ENCODE data around the gene PCDH12.

The PCDH12 gene

GRCh38 chr5:141914797-141915196 lies 43.2 kb downstream of the PCDH12 start:
- Histone ChIP-seq H2BK12ac (ENCODE audit: low read length in 2 of 2) (no peak overlapping the region), H2AK5ac (ENCODE audit: low read length, severe bottlenecking) (no peak overlapping the region), H3K36me3 (ENCODE audit: control insufficient read depth in 1 of 2, insufficient read depth in 2 of 2, low read depth in 1 of 2, low read length in 2 of 2) (no peaks in the 10 kb centered on the region), H3K14ac (ENCODE audit: low read length in 2 of 2) (no peak overlapping the region), H2BK15ac (ENCODE audit: low read depth, poor library complexity, severe bottlenecking) (no peak overlapping the region), H4K91ac (ENCODE audit: low read length) (no peak overlapping the region), H3K4me3 (ENCODE audit: insufficient read depth in 1 of 2, low read depth in 1 of 2, low read length in 2 of 2) (no peak overlapping the region), H3K27me3 (ENCODE audit: control insufficient read depth in 1 of 2, insufficient read depth in 1 of 2, low read length in 2 of 2) (peaks cover 0 to 58% of the 10 kb centered on the region in 2 experiments), H3K79me1 (replicated peaks; ENCODE audit: low read length, poor library complexity, severe bottlenecking) (no peaks in the 10 kb centered on the region), H4K8ac (ENCODE audit: low read length) (no peak overlapping the region), H3K9me3 (ENCODE audit: control insufficient read depth, low read length) (no peaks in the 10 kb centered on the region), H2AFZ (ENCODE audit: low read depth, low read length) (no peak overlapping the region), H3K4ac (ENCODE audit: low read depth in 1 of 2, low read length in 2 of 2) (no peak overlapping the region), H3K27ac (ENCODE audit: low read length, poor library complexity, severe bottlenecking) (no peak overlapping the region), H2BK120ac (ENCODE audit: low read depth, low read length) (no peak overlapping the region), H3K4me2 (ENCODE audit: low read length, poor library complexity, severe bottlenecking) (no peak overlapping the region), H3K23ac (ENCODE audit: low read length in 2 of 2) (no peak overlapping the region), H3K18ac (ENCODE audit: low read depth in 1 of 2, low read length in 2 of 2) (no peak overlapping the region), H3K4me1 (ENCODE audit: control insufficient read depth, insufficient read depth, low read depth, low read length) (peaks cover 9% of the 10 kb centered on the region), H3K9ac (ENCODE audit: low read length) (peak overlapping the region; percentile 74), H2BK5ac (ENCODE audit: low read depth, low read length, poor library complexity, severe bottlenecking) (no peak overlapping the region)
- DNase-seq: no peak
- WGBS: 90% methylated on average over 3 of the region's 3 CpGs

- H3K18ac ChIP-seq (ENCODE audit: low read depth in 1 of 2, low read length in 2 of 2): no peak overlapping the region
- H4K91ac ChIP-seq (ENCODE audit: low read length): peak overlapping the region; percentile 72
- WGBS: 9% methylated on average over 36 of the region's 40 CpGs
- H2BK15ac ChIP-seq (ENCODE audit: low read depth, poor library complexity, severe bottlenecking): no peak overlapping the region
- no peak overlapping the region for H3K4ac ChIP-seq (ENCODE audit: low read depth in 1 of 2, low read length in 2 of 2)
- no peak overlapping the region for H3K23ac ChIP-seq (ENCODE audit: low read length in 2 of 2)
- H3K27ac ChIP-seq (ENCODE audit: low read length, poor library complexity, severe bottlenecking): no peak overlapping the region
- H2BK12ac ChIP-seq (ENCODE audit: low read length in 2 of 2): peak overlapping the region in 1 of 2 experiments; percentile 13
- H3K27me3 ChIP-seq (ENCODE audit: control insufficient read depth in 1 of 2, insufficient read depth in 1 of 2, low read length in 2 of 2): peaks cover 0 to 58% of the 10 kb centered on the region in 2 experiments
- peak overlapping the region; percentile 94 for H3K4me2 ChIP-seq (ENCODE audit: low read length, poor library complexity, severe bottlenecking)
- no peak overlapping the region for H2BK120ac ChIP-seq (ENCODE audit: low read depth, low read length)
- H3K14ac ChIP-seq (ENCODE audit: low read length in 2 of 2): peak overlapping the region in 1 of 2 experiments; percentile 27
- H2AK5ac ChIP-seq (ENCODE audit: low read length, severe bottlenecking): no peak overlapping the region
- H3K36me3 ChIP-seq (ENCODE audit: control insufficient read depth in 1 of 2, insufficient read depth in 2 of 2, low read depth in 1 of 2, low read length in 2 of 2): no peaks in the 10 kb centered on the region
- DNase-seq: peak; percentile 12
- H3K4me1 ChIP-seq (ENCODE audit: control insufficient read depth, insufficient read depth, low read depth, low read length): peaks cover 9% of the 10 kb centered on the region
- peak overlapping the region; percentile 47 for H2AFZ ChIP-seq (ENCODE audit: low read depth, low read length)
- H3K9ac ChIP-seq (ENCODE audit: low read length): peak overlapping the region; percentile 74
- peak overlapping the region; percentile 31 to 70 for H3K4me3 ChIP-seq (ENCODE audit: insufficient read depth in 1 of 2, low read depth in 1 of 2, low read length in 2 of 2)
- H2BK5ac ChIP-seq (ENCODE audit: low read depth, low read length, poor library complexity, severe bottlenecking): no peak overlapping the region
- H4K8ac ChIP-seq (ENCODE audit: low read length): peak overlapping the region; percentile 17
- no peaks in the 10 kb centered on the region for H3K79me1 ChIP-seq (replicated peaks; ENCODE audit: low read length, poor library complexity, severe bottlenecking)
- H3K9me3 ChIP-seq (ENCODE audit: control insufficient read depth, low read length): no peaks in the 10 kb centered on the region
Observed at GRCh38 chr5:141914199-141914743, 43.7 kb downstream of the PCDH12 start.

GRCh38 chr5:141913560-141914198 lies 44.3 kb downstream of the PCDH12 start:
- Histone ChIP-seq H3K27ac (ENCODE audit: low read length, poor library complexity, severe bottlenecking) (no peak overlapping the region), H2BK12ac (ENCODE audit: low read length in 2 of 2) (no peak overlapping the region), H3K36me3 (ENCODE audit: control insufficient read depth in 1 of 2, insufficient read depth in 2 of 2, low read depth in 1 of 2, low read length in 2 of 2) (no peaks in the 10 kb centered on the region), H3K9me3 (ENCODE audit: control insufficient read depth, low read length) (no peaks in the 10 kb centered on the region), H3K18ac (ENCODE audit: low read depth in 1 of 2, low read length in 2 of 2) (no peak overlapping the region), H2BK15ac (ENCODE audit: low read depth, poor library complexity, severe bottlenecking) (no peak overlapping the region), H2AFZ (ENCODE audit: low read depth, low read length) (no peak overlapping the region), H3K79me1 (replicated peaks; ENCODE audit: low read length, poor library complexity, severe bottlenecking) (no peaks in the 10 kb centered on the region), H3K14ac (ENCODE audit: low read length in 2 of 2) (no peak overlapping the region), H4K8ac (ENCODE audit: low read length) (no peak overlapping the region), H3K4me3 (ENCODE audit: insufficient read depth in 1 of 2, low read depth in 1 of 2, low read length in 2 of 2) (peak overlapping the region; percentile 31 to 70), H3K27me3 (ENCODE audit: control insufficient read depth in 1 of 2, insufficient read depth in 1 of 2, low read length in 2 of 2) (peaks cover 0 to 58% of the 10 kb centered on the region in 2 experiments), H3K23ac (ENCODE audit: low read length in 2 of 2) (no peak overlapping the region), H4K91ac (ENCODE audit: low read length) (peak overlapping the region; percentile 72), H3K9ac (ENCODE audit: low read length) (peak overlapping the region; percentile 74), H3K4ac (ENCODE audit: low read depth in 1 of 2, low read length in 2 of 2) (no peak overlapping the region), H2BK120ac (ENCODE audit: low read depth, low read length) (no peak overlapping the region), H2BK5ac (ENCODE audit: low read depth, low read length, poor library complexity, severe bottlenecking) (no peak overlapping the region), H3K4me1 (ENCODE audit: control insufficient read depth, insufficient read depth, low read depth, low read length) (peaks cover 9% of the 10 kb centered on the region), H3K4me2 (ENCODE audit: low read length, poor library complexity, severe bottlenecking) (peak overlapping the region; percentile 94), H2AK5ac (ENCODE audit: low read length, severe bottlenecking) (no peak overlapping the region)
- 23% methylated on average over 14 of the region's 16 CpGs for WGBS
- no peak for DNase-seq

- Histone ChIP-seq H3K4ac (ENCODE audit: low read depth in 1 of 2, low read length in 2 of 2) (no peak overlapping the region), H3K18ac (ENCODE audit: low read depth in 1 of 2, low read length in 2 of 2) (no peak overlapping the region), H2BK12ac (ENCODE audit: low read length in 2 of 2) (no peak overlapping the region), H3K9me3 (ENCODE audit: control insufficient read depth, low read length) (no peaks in the 10 kb centered on the region), H3K4me3 (ENCODE audit: insufficient read depth in 1 of 2, low read depth in 1 of 2, low read length in 2 of 2) (no peak overlapping the region), H3K9ac (ENCODE audit: low read length) (no peak overlapping the region), H2AFZ (ENCODE audit: low read depth, low read length) (no peak overlapping the region), H3K27me3 (ENCODE audit: control insufficient read depth in 1 of 2, insufficient read depth in 1 of 2, low read length in 2 of 2) (peaks cover 0 to 37% of the 10 kb centered on the region in 2 experiments), H2AK5ac (ENCODE audit: low read length, severe bottlenecking) (no peak overlapping the region), H2BK120ac (ENCODE audit: low read depth, low read length) (no peak overlapping the region), H4K8ac (ENCODE audit: low read length) (no peak overlapping the region), H2BK15ac (ENCODE audit: low read depth, poor library complexity, severe bottlenecking) (no peak overlapping the region), H3K79me1 (replicated peaks; ENCODE audit: low read length, poor library complexity, severe bottlenecking) (no peaks in the 10 kb centered on the region), H3K14ac (ENCODE audit: low read length in 2 of 2) (no peak overlapping the region), H3K4me2 (ENCODE audit: low read length, poor library complexity, severe bottlenecking) (no peak overlapping the region), H2BK5ac (ENCODE audit: low read depth, low read length, poor library complexity, severe bottlenecking) (no peak overlapping the region), H3K23ac (ENCODE audit: low read length in 2 of 2) (no peak overlapping the region), H3K4me1 (ENCODE audit: control insufficient read depth, insufficient read depth, low read depth, low read length) (peaks cover 9% of the 10 kb centered on the region), H3K36me3 (ENCODE audit: control insufficient read depth in 1 of 2, insufficient read depth in 2 of 2, low read depth in 1 of 2, low read length in 2 of 2) (no peaks in the 10 kb centered on the region), H4K91ac (ENCODE audit: low read length) (no peak overlapping the region), H3K27ac (ENCODE audit: low read length, poor library complexity, severe bottlenecking) (no peak overlapping the region)
- WGBS: 69% methylated on average over 2 of the region's 2 CpGs
- DNase-seq: no peak
Observed at GRCh38 chr5:141910271-141910673, 47.7 kb downstream of the PCDH12 start.

Data from mesenchymal stem cell (in vitro differentiated cells and primary cell).